ENCODE data around the gene RPL41. TPM values are rescaled to one million over a fixed set of nuclear protein-coding genes. Genes with fewer than 3 reads are reported as not detected.
"Not testable (repeated sequence)": the region's sequence is repeated elsewhere in the genome, so short reads cannot be mapped to it uniquely, and the experiment has no call there.

The RPL41 gene
- polyA plus RNA-seq, result 1,000 to 10,000 TPM; 1,736 to 6,738 TPM

- Histone ChIP-seq H3K27me3 (ENCODE audit: control insufficient read depth in 1 of 2, insufficient read depth in 2 of 2, low read length in 2 of 2) (no peaks in the 10 kb centered on the region), H3K4me3 (ENCODE audit: low read depth in 1 of 2, low read length in 2 of 2) (peak within 1 kb of the TSS; percentile 63 to 88), H3K27ac (ENCODE audit: low read depth in 2 of 2, low read length in 1 of 2) (peak within 1 kb of the TSS; percentile 92 to 100), H3K36me3 (ENCODE audit: control insufficient read depth in 2 of 2, insufficient read depth in 2 of 2, low read length in 1 of 2) (peaks cover 0 to 17% of the 10 kb centered on the region in 2 donors), H3K4me1 (ENCODE audit: control insufficient read depth in 2 of 2, insufficient read depth in 2 of 2, low read length in 1 of 2) (no peaks in the 10 kb centered on the region), H3K9me3 (ENCODE audit: control insufficient read depth in 2 of 2, insufficient read depth in 1 of 2, low read depth in 1 of 2, low read length in 1 of 2) (no peaks in the 10 kb centered on the region)
- WGBS, 2 donors, result 0% methylated on average over 34 of the region's 34 CpGs
These were observed at the start of gene RPL41 for GRCh38 chr12:56116267-56117081. TSS of gene RPL41 (plus strand) at chr12:56116633.

GRCh38 chr12:56071648-56072047 is 44.8 kb upstream of the RPL41 start:
- no peaks in the 10 kb centered on the region for H3K4me1 ChIP-seq (ENCODE audit: control insufficient read depth in 2 of 2, insufficient read depth in 2 of 2, low read length in 1 of 2)
- H3K27ac ChIP-seq (ENCODE audit: low read depth in 2 of 2, low read length in 1 of 2), result no peak overlapping the region
- no peaks in the 10 kb centered on the region for H3K9me3 ChIP-seq (ENCODE audit: control insufficient read depth in 2 of 2, insufficient read depth in 1 of 2, low read depth in 1 of 2, low read length in 1 of 2)
- H3K4me3 ChIP-seq (ENCODE audit: low read depth in 1 of 2, low read length in 2 of 2), result no peak overlapping the region
- 65 to 79% methylated on average over 4 of the region's 4 CpGs for WGBS, 2 donors
- H3K27me3 ChIP-seq (ENCODE audit: control insufficient read depth in 1 of 2, insufficient read depth in 2 of 2, low read length in 2 of 2), result no peaks in the 10 kb centered on the region
- no peaks in the 10 kb centered on the region for H3K36me3 ChIP-seq (ENCODE audit: control insufficient read depth in 2 of 2, insufficient read depth in 2 of 2, low read length in 1 of 2)

GRCh38 chr12:56074396-56074795 is 42.0 kb upstream of the RPL41 start:
- no peak overlapping the region for H3K4me3 ChIP-seq (ENCODE audit: low read depth in 1 of 2, low read length in 2 of 2)
- no peaks in the 10 kb centered on the region for H3K9me3 ChIP-seq (ENCODE audit: control insufficient read depth in 2 of 2, insufficient read depth in 1 of 2, low read depth in 1 of 2, low read length in 1 of 2)
- H3K27ac ChIP-seq (ENCODE audit: low read depth in 2 of 2, low read length in 1 of 2), result no peak overlapping the region
- H3K36me3 ChIP-seq (ENCODE audit: control insufficient read depth in 2 of 2, insufficient read depth in 2 of 2, low read length in 1 of 2), result no peaks in the 10 kb centered on the region
- WGBS, 2 donors, result 82 to 86% methylated on average over 5 of the region's 5 CpGs
- no peaks in the 10 kb centered on the region for H3K27me3 ChIP-seq (ENCODE audit: control insufficient read depth in 1 of 2, insufficient read depth in 2 of 2, low read length in 2 of 2)
- no peaks in the 10 kb centered on the region for H3K4me1 ChIP-seq (ENCODE audit: control insufficient read depth in 2 of 2, insufficient read depth in 2 of 2, low read length in 1 of 2)

GRCh38 chr12:56077966-56078365 is 38.5 kb upstream of the RPL41 start:
- 80 to 88% methylated on average over 9 of the region's 9 CpGs for WGBS, 2 donors
- H3K27ac ChIP-seq (ENCODE audit: low read depth in 2 of 2, low read length in 1 of 2), result peak overlapping the region in 1 of 2 donors; percentile 15
- H3K27me3 ChIP-seq (ENCODE audit: control insufficient read depth in 1 of 2, insufficient read depth in 2 of 2, low read length in 2 of 2); H3K4me1 ChIP-seq (ENCODE audit: control insufficient read depth in 2 of 2, insufficient read depth in 2 of 2, low read length in 1 of 2); H3K36me3 ChIP-seq (ENCODE audit: control insufficient read depth in 2 of 2, insufficient read depth in 2 of 2, low read length in 1 of 2); H3K4me3 ChIP-seq (ENCODE audit: low read depth in 1 of 2, low read length in 2 of 2); H3K9me3 ChIP-seq (ENCODE audit: control insufficient read depth in 2 of 2, insufficient read depth in 1 of 2, low read depth in 1 of 2, low read length in 1 of 2): not testable (repeated sequence)

- Histone ChIP-seq H3K4me3 (ENCODE audit: low read depth in 1 of 2, low read length in 2 of 2) (peak overlapping the region in 1 of 2 donors; percentile 63), H3K9me3 (ENCODE audit: control insufficient read depth in 2 of 2, insufficient read depth in 1 of 2, low read depth in 1 of 2, low read length in 1 of 2) (no peaks in the 10 kb centered on the region), H3K36me3 (ENCODE audit: control insufficient read depth in 2 of 2, insufficient read depth in 2 of 2, low read length in 1 of 2) (no peaks in the 10 kb centered on the region), H3K27me3 (ENCODE audit: control insufficient read depth in 1 of 2, insufficient read depth in 2 of 2, low read length in 2 of 2) (no peaks in the 10 kb centered on the region), H3K27ac (ENCODE audit: low read depth in 2 of 2, low read length in 1 of 2) (peak overlapping the region; percentile 96 to 98), H3K4me1 (ENCODE audit: control insufficient read depth in 2 of 2, insufficient read depth in 2 of 2, low read length in 1 of 2) (peaks cover 0 to 8% of the 10 kb centered on the region in 2 donors)
- 93 to 95% methylated on average over 1 of the region's 1 CpG for WGBS, 2 donors
These were observed 38.0 kb upstream of the RPL41 start for GRCh38 chr12:56078427-56078826.

GRCh38 chr12:56078931-56079722 is 37.3 kb upstream of the RPL41 start:
- H3K27ac ChIP-seq (ENCODE audit: low read depth in 2 of 2, low read length in 1 of 2), result peak overlapping the region; percentile 96 to 98
- 2 to 3% methylated on average over 49 to 50 of the region's 50 CpGs for WGBS, 2 donors
- peak overlapping the region; percentile 63 to 78 for H3K4me3 ChIP-seq (ENCODE audit: low read depth in 1 of 2, low read length in 2 of 2)
- H3K9me3 ChIP-seq (ENCODE audit: control insufficient read depth in 2 of 2, insufficient read depth in 1 of 2, low read depth in 1 of 2, low read length in 1 of 2), result no peaks in the 10 kb centered on the region
- H3K4me1 ChIP-seq (ENCODE audit: control insufficient read depth in 2 of 2, insufficient read depth in 2 of 2, low read length in 1 of 2), result peaks cover 0 to 8% of the 10 kb centered on the region in 2 donors
- H3K27me3 ChIP-seq (ENCODE audit: control insufficient read depth in 1 of 2, insufficient read depth in 2 of 2, low read length in 2 of 2), result no peaks in the 10 kb centered on the region
- no peaks in the 10 kb centered on the region for H3K36me3 ChIP-seq (ENCODE audit: control insufficient read depth in 2 of 2, insufficient read depth in 2 of 2, low read length in 1 of 2)

- H3K4me3 ChIP-seq (ENCODE audit: low read depth in 1 of 2, low read length in 2 of 2), result peak within 1 kb of the TSS; percentile 63 to 78
- H3K27ac ChIP-seq (ENCODE audit: low read depth in 2 of 2, low read length in 1 of 2), result peak within 1 kb of the TSS; percentile 96 to 98
- 0 to 1% methylated on average over 54 to 59 of the region's 59 CpGs for WGBS, 2 donors
- H3K27me3 ChIP-seq (ENCODE audit: control insufficient read depth in 1 of 2, insufficient read depth in 2 of 2, low read length in 2 of 2), result no peaks in the 10 kb centered on the region
- peaks cover under 1 to 8% of the 10 kb centered on the region in 2 donors for H3K4me1 ChIP-seq (ENCODE audit: control insufficient read depth in 2 of 2, insufficient read depth in 2 of 2, low read length in 1 of 2)
- H3K36me3 ChIP-seq (ENCODE audit: control insufficient read depth in 2 of 2, insufficient read depth in 2 of 2, low read length in 1 of 2), result peaks cover 0 to 2% of the 10 kb centered on the region in 2 donors
- no peaks in the 10 kb centered on the region for H3K9me3 ChIP-seq (ENCODE audit: control insufficient read depth in 2 of 2, insufficient read depth in 1 of 2, low read depth in 1 of 2, low read length in 1 of 2)
These were observed 36.5 kb upstream of the RPL41 start, which contains the start of gene ERBB3 for GRCh38 chr12:56079723-56080555. TSS of gene ERBB3 (plus strand) at chr12:56080165. CDS start at chr12:56080301, 136 bp downstream.

- no peaks in the 10 kb centered on the region for H3K27me3 ChIP-seq (ENCODE audit: control insufficient read depth in 1 of 2, insufficient read depth in 2 of 2, low read length in 2 of 2)
- H3K4me3 ChIP-seq (ENCODE audit: low read depth in 1 of 2, low read length in 2 of 2), result peak overlapping the region; percentile 63 to 78
- H3K27ac ChIP-seq (ENCODE audit: low read depth in 2 of 2, low read length in 1 of 2), result peak overlapping the region; percentile 96 to 98
- peaks cover 3 to 11% of the 10 kb centered on the region in 2 donors for H3K4me1 ChIP-seq (ENCODE audit: control insufficient read depth in 2 of 2, insufficient read depth in 2 of 2, low read length in 1 of 2)
- H3K9me3 ChIP-seq (ENCODE audit: control insufficient read depth in 2 of 2, insufficient read depth in 1 of 2, low read depth in 1 of 2, low read length in 1 of 2), result no peaks in the 10 kb centered on the region
- 11 to 18% methylated on average over 20 of the region's 20 CpGs for WGBS, 2 donors
- H3K36me3 ChIP-seq (ENCODE audit: control insufficient read depth in 2 of 2, insufficient read depth in 2 of 2, low read length in 1 of 2), result peaks cover 3 to 4% of the 10 kb centered on the region in 2 donors
These were observed 35.8 kb upstream of the RPL41 start for GRCh38 chr12:56080556-56081138.

Measured in esophagus (tissue), 2 donors.